Measurements from ENCODE around the gene RICTOR.

GRCh38 chr5:38985909-38986452, 88.2 kb downstream of the RICTOR start:
- TF ChIP-seq, protein P1, sequence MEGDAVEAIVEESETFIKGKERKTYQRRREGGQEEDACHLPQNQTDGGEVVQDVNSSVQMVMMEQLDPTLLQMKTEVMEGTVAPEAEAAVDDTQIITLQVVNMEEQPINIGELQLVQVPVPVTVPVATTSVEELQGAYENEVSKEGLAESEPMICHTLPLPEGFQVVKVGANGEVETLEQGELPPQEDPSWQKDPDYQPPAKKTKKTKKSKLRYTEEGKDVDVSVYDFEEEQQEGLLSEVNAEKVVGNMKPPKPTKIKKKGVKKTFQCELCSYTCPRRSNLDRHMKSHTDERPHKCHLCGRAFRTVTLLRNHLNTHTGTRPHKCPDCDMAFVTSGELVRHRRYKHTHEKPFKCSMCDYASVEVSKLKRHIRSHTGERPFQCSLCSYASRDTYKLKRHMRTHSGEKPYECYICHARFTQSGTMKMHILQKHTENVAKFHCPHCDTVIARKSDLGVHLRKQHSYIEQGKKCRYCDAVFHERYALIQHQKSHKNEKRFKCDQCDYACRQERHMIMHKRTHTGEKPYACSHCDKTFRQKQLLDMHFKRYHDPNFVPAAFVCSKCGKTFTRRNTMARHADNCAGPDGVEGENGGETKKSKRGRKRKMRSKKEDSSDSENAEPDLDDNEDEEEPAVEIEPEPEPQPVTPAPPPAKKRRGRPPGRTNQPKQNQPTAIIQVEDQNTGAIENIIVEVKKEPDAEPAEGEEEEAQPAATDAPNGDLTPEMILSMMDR (IDR thresholded peaks at IDR 0.05; ENCODE audit: low read depth, low read length), result no peak
- TF ChIP-seq EZH2phosphoT487 (IDR thresholded peaks at IDR 0.05; ENCODE audit: low read depth), result no peak

Data from OCI-LY3 (cell line).